WI38 (cell line): Measurements from ENCODE around the gene QSOX1.

Source experiments
- H3K4me3 ChIP-seq: 2 replicates; pipeline ENCODE4 v1.5.1; 2011; ENCODE audit warnings: low read depth, mild to moderate bottlenecking, control low read depth, low read length
- CTCF ChIP-seq: IDR thresholded peaks from 2 replicates; pipeline ENCODE4 v1.5.1; 2012; ENCODE audit warnings: low read depth, mild to moderate bottlenecking, control low read depth, low read length

QSOX1 gene

GRCh38 chr1:180136968-180137356 is 17.7 kb upstream of the QSOX1 start:
- no peak for TF ChIP-seq CTCF
- no peak overlapping the region for H3K4me3 ChIP-seq

GRCh38 chr1:180137776-180138175 is 16.9 kb upstream of the QSOX1 start:
- TF ChIP-seq CTCF: no peak
- no peak overlapping the region for H3K4me3 ChIP-seq

GRCh38 chr1:180141381-180141934 is 13.2 kb upstream of the QSOX1 start:
- TF ChIP-seq CTCF: no peak

GRCh38 chr1:180143359-180143758 is 11.3 kb upstream of the QSOX1 start:
- H3K4me3 ChIP-seq: no peak overlapping the region
- no peak for TF ChIP-seq CTCF

More at GRCh38 chr1:180141381-180141934, 13.2 kb upstream of the QSOX1 start:
- H3K4me3 ChIP-seq: no peak overlapping the region

GRCh38 chr1:180144659-180145357 is 9.9 kb upstream of the QSOX1 start:
- no peak overlapping the region for H3K4me3 ChIP-seq
- TF ChIP-seq CTCF: no peak

- H3K4me3 ChIP-seq: no peak overlapping the region
Measured at GRCh38 chr1:180145446-180145845, 9.2 kb upstream of the QSOX1 start.

GRCh38 chr1:180150982-180151381 is 3.7 kb upstream of the QSOX1 start:
- H3K4me3 ChIP-seq: no peak overlapping the region

More at GRCh38 chr1:180145446-180145845, 9.2 kb upstream of the QSOX1 start:
- no peak for TF ChIP-seq CTCF

More at GRCh38 chr1:180150982-180151381, 3.7 kb upstream of the QSOX1 start:
- TF ChIP-seq CTCF: no peak
